Endodermal cell (in vitro differentiated cells): ENCODE data around the gene ADGRB2. TPM values are rescaled to one million over a fixed set of nuclear protein-coding genes. Genes with fewer than 3 reads are reported as not detected.

Experiments used
- DNase-seq: peaks from one replicate; pipeline ENCODE4 v3.0.0-alpha.2; 2017
- H3K27ac ChIP-seq: 2 replicates; pipeline ENCODE4 v1.5.1; 2013; ENCODE audit warnings: mild to moderate bottlenecking, low read depth, low read length, moderate library complexity
- H3K27me3 ChIP-seq: 2 replicates; pipeline ENCODE4 v1.6.1; 2013; ENCODE audit warnings: mild to moderate bottlenecking, low read length, moderate library complexity; ENCODE audit not compliant: insufficient read depth, control insufficient read depth, poor library complexity, severe bottlenecking
- H3K36me3 ChIP-seq: 2 replicates; pipeline ENCODE4 v1.7.0; 2013; ENCODE audit warnings: mild to moderate bottlenecking, low read length, moderate library complexity; ENCODE audit not compliant: control insufficient read depth, insufficient read depth
- H3K4me1 ChIP-seq: one replicate; pipeline ENCODE4 v1.7.0; 2013; ENCODE audit warnings: low read length; ENCODE audit not compliant: control insufficient read depth, insufficient read depth
- H3K4me3 ChIP-seq: 2 replicates; pipeline ENCODE4 v1.5.1; 2013; ENCODE audit warnings: mild to moderate bottlenecking, low read length, moderate library complexity
- H3K9ac ChIP-seq: 2 replicates; pipeline ENCODE4 v1.6.1; 2013; ENCODE audit warnings: mild to moderate bottlenecking, low read length, moderate library complexity; ENCODE audit not compliant: poor library complexity, severe bottlenecking; ENCODE audit errors: extremely low read depth
- H3K9me3 ChIP-seq: 2 replicates; pipeline ENCODE4 v1.6.1; 2013; ENCODE audit warnings: mild to moderate bottlenecking, low read length, moderate library complexity; ENCODE audit not compliant: control insufficient read depth
- H3K27ac Mint-ChIP-seq: 2 replicates; pipeline ENCODE4 v1.8.0; 2020; ENCODE audit warnings: mixed read lengths
- H3K27me3 Mint-ChIP-seq: 2 replicates; pipeline ENCODE4 v1.8.0; 2021; ENCODE audit warnings: mild to moderate bottlenecking, mixed read lengths; ENCODE audit not compliant: insufficient read depth
- H3K36me3 Mint-ChIP-seq: 2 replicates; pipeline ENCODE4 v1.8.0; 2020; ENCODE audit warnings: low read depth, mixed read lengths
- H3K4me1 Mint-ChIP-seq: 2 replicates; pipeline ENCODE4 v1.8.0; 2020; ENCODE audit warnings: mixed read lengths
- H3K4me3 Mint-ChIP-seq: 2 replicates; pipeline ENCODE4 v1.8.0; 2020; ENCODE audit warnings: mild to moderate bottlenecking, moderate library complexity, mixed read lengths
- H3K9me3 Mint-ChIP-seq: 2 replicates; pipeline ENCODE4 v1.8.0; 2020; ENCODE audit warnings: mild to moderate bottlenecking, mixed read lengths
- WGBS, 2 experiments: methylation state at CpG; one replicate each; pipeline versions ENCODE4 v1.1.5 to v1.1.7; 2013; ENCODE audit warnings: missing lambda C conversion rate in 2 of 2, mixed read lengths in 1 of 2; ENCODE audit not compliant: insufficient coverage in 1 of 2, insufficient read length in 1 of 2; 5-methylcytosine and 5-hydroxymethylcytosine counted together
- total RNA-seq, 2 donors: library from RNA; stranded (reverse); fragmentation: NEBNext Ultra II Directional in 1 of 2; extraction: Animal tissue kit (Norgen Biotek cat#: 25700) in 1 of 2; gene quantifications; 2 replicates in 1 of 2; 3 replicates in 1 of 2; pipeline ENCODE4 v1.2.1, GENCODE V29; 2021
- TF ChIP-seq, protein P1 (sequence below): fragments of 200-600 bp; sonication (generic); conservative IDR thresholded peaks from 2 replicates; pipeline ENCODE4 v1.5.0; 2021; ENCODE audit warnings: antibody characterized with exemption, mild to moderate bottlenecking

ADGRB2 gene
- total RNA-seq, 2 donors from 2014 or later: 13.1 to 22.7 TPM

DNA sequence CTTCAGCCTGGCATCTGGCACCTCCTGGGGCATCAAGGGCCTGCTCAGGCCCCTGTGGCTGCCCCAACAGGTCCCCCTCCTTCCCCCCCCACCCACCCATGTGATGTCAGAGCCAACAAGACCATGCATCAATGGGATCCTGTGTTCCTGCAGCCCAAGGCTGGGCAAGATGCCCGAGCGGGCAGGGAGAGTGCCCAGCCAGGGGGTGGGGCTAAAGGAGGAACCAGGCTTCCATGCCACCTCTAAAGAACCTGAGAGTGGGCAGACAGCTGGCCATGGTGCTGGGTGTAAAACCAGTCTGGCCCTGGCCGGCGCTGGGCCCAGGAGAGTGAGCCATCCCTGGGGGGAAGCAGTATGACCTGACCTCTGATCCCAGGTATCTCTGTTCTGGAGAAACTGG, 67.9 kb downstream of the ADGRB2 start:
- Histone ChIP-seq H3K4me1 (no peaks in the 10 kb centered on the region), H3K36me3 (no peaks in the 10 kb centered on the region), H3K9me3 (no peaks in the 10 kb centered on the region), H3K9ac (no peak overlapping the region), H3K27ac (no peak overlapping the region), H3K27me3 (no peaks in the 10 kb centered on the region), H3K4me3 (no peak overlapping the region)
- Mint-ChIP-seq H3K36me3 (no peaks in the 10 kb centered on the region), H3K4me1 (no peaks in the 10 kb centered on the region), H3K9me3 (no peaks in the 10 kb centered on the region), H3K27me3 (no peaks in the 10 kb centered on the region), H3K27ac (no peak overlapping the region), H3K4me3 (no peak overlapping the region)
- DNase-seq: no peak
- TF ChIP-seq, protein P1, sequence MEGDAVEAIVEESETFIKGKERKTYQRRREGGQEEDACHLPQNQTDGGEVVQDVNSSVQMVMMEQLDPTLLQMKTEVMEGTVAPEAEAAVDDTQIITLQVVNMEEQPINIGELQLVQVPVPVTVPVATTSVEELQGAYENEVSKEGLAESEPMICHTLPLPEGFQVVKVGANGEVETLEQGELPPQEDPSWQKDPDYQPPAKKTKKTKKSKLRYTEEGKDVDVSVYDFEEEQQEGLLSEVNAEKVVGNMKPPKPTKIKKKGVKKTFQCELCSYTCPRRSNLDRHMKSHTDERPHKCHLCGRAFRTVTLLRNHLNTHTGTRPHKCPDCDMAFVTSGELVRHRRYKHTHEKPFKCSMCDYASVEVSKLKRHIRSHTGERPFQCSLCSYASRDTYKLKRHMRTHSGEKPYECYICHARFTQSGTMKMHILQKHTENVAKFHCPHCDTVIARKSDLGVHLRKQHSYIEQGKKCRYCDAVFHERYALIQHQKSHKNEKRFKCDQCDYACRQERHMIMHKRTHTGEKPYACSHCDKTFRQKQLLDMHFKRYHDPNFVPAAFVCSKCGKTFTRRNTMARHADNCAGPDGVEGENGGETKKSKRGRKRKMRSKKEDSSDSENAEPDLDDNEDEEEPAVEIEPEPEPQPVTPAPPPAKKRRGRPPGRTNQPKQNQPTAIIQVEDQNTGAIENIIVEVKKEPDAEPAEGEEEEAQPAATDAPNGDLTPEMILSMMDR: no peak
- 95 to 96% methylated on average over 4 of the region's 4 CpGs for WGBS, 2 experiments

DNA sequence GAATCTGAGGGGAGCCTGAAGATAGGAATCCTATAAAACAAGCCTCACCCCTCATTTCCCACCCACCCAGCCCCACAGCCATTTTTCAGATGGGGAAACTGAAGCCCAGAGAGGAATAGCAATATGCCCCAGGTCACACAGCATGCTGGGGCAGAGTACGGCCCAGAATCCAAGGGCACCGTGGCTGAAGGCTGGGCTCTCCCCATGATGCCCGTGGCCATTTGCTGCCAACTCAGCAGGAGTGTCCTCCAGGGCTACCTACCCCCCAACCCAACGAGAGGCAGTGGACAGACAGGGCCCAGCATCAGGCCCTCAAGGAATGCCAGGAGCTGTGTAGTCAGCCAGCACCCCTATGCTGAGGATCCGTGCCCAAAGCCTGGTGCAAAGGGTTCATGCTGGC, 68.8 kb downstream of the ADGRB2 start:
- Histone ChIP-seq H3K9me3 (no peaks in the 10 kb centered on the region), H3K4me3 (no peak overlapping the region), H3K9ac (no peak overlapping the region), H3K27ac (no peak overlapping the region), H3K27me3 (no peaks in the 10 kb centered on the region), H3K36me3 (no peaks in the 10 kb centered on the region), H3K4me1 (no peaks in the 10 kb centered on the region)
- Mint-ChIP-seq H3K4me3 (no peak overlapping the region), H3K9me3 (no peaks in the 10 kb centered on the region), H3K36me3 (no peaks in the 10 kb centered on the region), H3K27ac (no peak overlapping the region), H3K4me1 (no peaks in the 10 kb centered on the region), H3K27me3 (no peaks in the 10 kb centered on the region)
- 88 to 100% methylated on average over 2 to 5 of the region's 5 CpGs for WGBS, 2 experiments
- no peak for DNase-seq
- TF ChIP-seq, protein P1: no peak

DNA sequence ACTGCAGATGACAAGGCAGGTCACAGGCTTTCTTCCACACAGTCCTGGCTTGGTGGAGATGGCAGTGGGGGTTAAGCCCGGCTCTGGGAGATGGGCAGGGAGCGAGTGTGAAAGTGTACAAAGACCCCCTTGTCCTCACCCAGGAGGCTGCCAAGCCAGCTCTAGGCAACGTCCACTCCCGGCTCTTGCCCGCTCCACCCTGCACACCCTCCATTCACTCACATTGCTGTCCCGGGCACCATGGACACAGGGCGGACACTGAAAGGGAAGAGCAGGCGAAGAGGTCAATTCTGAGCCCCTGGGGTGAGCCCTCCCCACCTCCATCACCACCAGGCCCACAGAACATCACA, 69.2 kb downstream of the ADGRB2 start:
- H3K27ac ChIP-seq: no peak overlapping the region
- no peaks in the 10 kb centered on the region for H3K27me3 ChIP-seq
- no peak overlapping the region for H3K9ac ChIP-seq
- H3K27me3 Mint-ChIP-seq: no peaks in the 10 kb centered on the region
- H3K4me3 Mint-ChIP-seq: no peak overlapping the region
- no peaks in the 10 kb centered on the region for H3K4me1 Mint-ChIP-seq
- H3K27ac Mint-ChIP-seq: no peak overlapping the region
- no peaks in the 10 kb centered on the region for H3K9me3 ChIP-seq
- H3K36me3 ChIP-seq: no peaks in the 10 kb centered on the region
- no peak for DNase-seq
- H3K4me3 ChIP-seq: no peak overlapping the region
- H3K36me3 Mint-ChIP-seq: no peaks in the 10 kb centered on the region
- H3K4me1 ChIP-seq: no peaks in the 10 kb centered on the region
- WGBS, 2 experiments: 85 to 86% methylated on average over 5 to 8 of the region's 8 CpGs
- H3K9me3 Mint-ChIP-seq: no peaks in the 10 kb centered on the region
- TF ChIP-seq, protein P1: no peak
